Smooth muscle cell (in vitro differentiated cells): ENCODE data around the gene HDAC9. TPM values are rescaled to one million over a fixed set of nuclear protein-coding genes. Genes with fewer than 3 reads are reported as not detected.

Experiments
- DNase-seq: peaks from one replicate; lab custom pipeline; 2025; ENCODE audit not compliant: unreplicated experiment; lab: John Stamatoyannopoulos, UW
- H2AFZ ChIP-seq: fragments of 200-600 bp; sonication (generic); 2 replicates; pipeline ENCODE4 v1.6.0; 2016; ENCODE audit warnings: antibody characterized with exemption, low read depth, mild to moderate bottlenecking
- H3F3A ChIP-seq: fragments of 200-600 bp; sonication (generic); 2 replicates; pipeline ENCODE4 v1.6.0; 2017; ENCODE audit warnings: antibody characterized with exemption, low read depth
- H3K27ac ChIP-seq: fragments of 200-600 bp; sonication (generic); 2 replicates; pipeline ENCODE4 v1.5.1; 2016; ENCODE audit warnings: low read depth, mild to moderate bottlenecking
- H3K27me3 ChIP-seq: fragments of 200-600 bp; sonication (generic); 2 replicates; pipeline ENCODE4 v1.6.1; 2016; ENCODE audit warnings: low read depth, mild to moderate bottlenecking
- H3K36me3 ChIP-seq: fragments of 200-600 bp; sonication (generic); 2 replicates; pipeline ENCODE4 v1.5.1; 2016; ENCODE audit warnings: low read depth
- H3K4me1 ChIP-seq: fragments of 200-600 bp; sonication (generic); 2 replicates; pipeline ENCODE4 v1.5.1; 2016; ENCODE audit warnings: low read depth
- H3K4me2 ChIP-seq: fragments of 200-600 bp; sonication (generic); 2 replicates; pipeline ENCODE4 v1.6.0; 2016; ENCODE audit warnings: mild to moderate bottlenecking
- H3K4me3 ChIP-seq: fragments of 200-600 bp; sonication (generic); 2 replicates; pipeline ENCODE4 v1.5.1; 2016; ENCODE audit warnings: mild to moderate bottlenecking
- H3K79me2 ChIP-seq: fragments of 200-600 bp; sonication (generic); 2 replicates; pipeline ENCODE4 v1.6.0; 2016; ENCODE audit warnings: low read depth, mild to moderate bottlenecking
- H3K9ac ChIP-seq: fragments of 200-600 bp; sonication (generic); 2 replicates; pipeline ENCODE4 v1.6.0; 2016; ENCODE audit warnings: low read depth
- H3K9me3 ChIP-seq: fragments of 200-600 bp; sonication (generic); replicated peaks from 2 replicates; pipeline ENCODE4 v1.5.1; 2016; ENCODE audit warnings: low read depth
- H4K20me1 ChIP-seq: fragments of 200-600 bp; sonication (generic); 2 replicates; pipeline ENCODE4 v1.6.0; 2016; ENCODE audit warnings: low read depth
- WGBS: methylation state at CpG from one replicate; pipeline ENCODE4 v1.1.7; 2016; ENCODE audit warnings: low lambda C conversion rate; 5-methylcytosine and 5-hydroxymethylcytosine counted together
- polyA plus RNA-seq: library from polyadenylated mRNA; unstranded; fragments of >200 nt; fragmentation: Nextera tagmentation; extraction: Ambion mirVana; gene quantifications from 2 replicates; pipeline ENCODE4 v1.2.1, GENCODE V29; 2016
- total RNA-seq: library from RNA; depleted of rRNA; stranded (reverse); fragments of >200 nt; gene quantifications from 2 replicates; pipeline ENCODE4 v1.2.3, GENCODE V29; 2014
- TF ChIP-seq, protein P1 (sequence below): fragments of 200-600 bp; sonication (generic); IDR thresholded peaks from 2 replicates; pipeline ENCODE4 v1.5.1; 2017; ENCODE audit warnings: borderline replicate concordance, mild to moderate bottlenecking, antibody characterized with exemption; ENCODE audit not compliant: insufficient read depth, poor library complexity, severe bottlenecking

The HDAC9 gene
- total and polyA plus RNA-seq, 2 experiments from 2014 or later: 2.2 to 7.1 TPM

DNA sequence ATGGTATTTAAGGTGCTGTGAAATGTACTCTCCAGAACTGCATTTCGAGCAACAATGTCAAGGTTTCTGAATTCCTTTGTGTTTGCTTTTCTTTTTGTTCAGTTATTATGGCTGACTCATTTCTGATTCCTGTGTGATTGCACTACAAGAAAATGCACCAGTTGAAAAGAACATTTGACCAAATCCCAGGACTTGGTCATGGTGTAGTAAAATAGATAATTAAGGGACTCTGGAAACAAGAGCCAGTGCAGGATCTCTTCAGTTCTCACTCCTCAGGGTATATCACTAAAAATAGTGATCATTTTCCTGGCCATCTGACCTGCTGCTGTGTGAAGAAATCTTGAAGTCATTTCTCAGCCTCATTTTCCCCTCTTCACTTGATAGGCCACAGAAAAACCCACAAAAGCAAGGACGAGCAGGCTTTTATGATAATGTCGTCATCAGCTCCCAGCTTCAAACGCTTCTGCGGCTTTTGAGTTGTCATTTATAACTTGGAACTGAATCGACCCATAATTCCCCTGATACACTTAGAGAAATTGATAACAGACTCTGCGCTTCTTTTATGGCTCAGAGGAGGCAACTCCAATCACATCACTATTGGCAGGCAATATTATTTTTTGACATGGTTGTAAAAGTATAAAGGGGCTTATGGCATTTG, 274.7 kb downstream of the HDAC9 start:
- Histone ChIP-seq H3F3A (peaks cover 18% of the 10 kb centered on the region), H4K20me1 (no peaks in the 10 kb centered on the region), H3K36me3 (no peaks in the 10 kb centered on the region), H3K79me2 (no peaks in the 10 kb centered on the region), H3K9ac (no peak overlapping the region), H3K4me2 (peak overlapping the region; percentile 74), H3K4me3 (no peak overlapping the region), H3K4me1 (peaks cover 14% of the 10 kb centered on the region), H3K27ac (peak overlapping the region; percentile 64), H3K9me3 (no peaks in the 10 kb centered on the region), H2AFZ (no peak overlapping the region), H3K27me3 (no peaks in the 10 kb centered on the region)
- TF ChIP-seq, protein P1, sequence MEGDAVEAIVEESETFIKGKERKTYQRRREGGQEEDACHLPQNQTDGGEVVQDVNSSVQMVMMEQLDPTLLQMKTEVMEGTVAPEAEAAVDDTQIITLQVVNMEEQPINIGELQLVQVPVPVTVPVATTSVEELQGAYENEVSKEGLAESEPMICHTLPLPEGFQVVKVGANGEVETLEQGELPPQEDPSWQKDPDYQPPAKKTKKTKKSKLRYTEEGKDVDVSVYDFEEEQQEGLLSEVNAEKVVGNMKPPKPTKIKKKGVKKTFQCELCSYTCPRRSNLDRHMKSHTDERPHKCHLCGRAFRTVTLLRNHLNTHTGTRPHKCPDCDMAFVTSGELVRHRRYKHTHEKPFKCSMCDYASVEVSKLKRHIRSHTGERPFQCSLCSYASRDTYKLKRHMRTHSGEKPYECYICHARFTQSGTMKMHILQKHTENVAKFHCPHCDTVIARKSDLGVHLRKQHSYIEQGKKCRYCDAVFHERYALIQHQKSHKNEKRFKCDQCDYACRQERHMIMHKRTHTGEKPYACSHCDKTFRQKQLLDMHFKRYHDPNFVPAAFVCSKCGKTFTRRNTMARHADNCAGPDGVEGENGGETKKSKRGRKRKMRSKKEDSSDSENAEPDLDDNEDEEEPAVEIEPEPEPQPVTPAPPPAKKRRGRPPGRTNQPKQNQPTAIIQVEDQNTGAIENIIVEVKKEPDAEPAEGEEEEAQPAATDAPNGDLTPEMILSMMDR: no peak
- 8% methylated on average over 7 of the region's 7 CpGs for WGBS
- no peak for DNase-seq

DNA sequence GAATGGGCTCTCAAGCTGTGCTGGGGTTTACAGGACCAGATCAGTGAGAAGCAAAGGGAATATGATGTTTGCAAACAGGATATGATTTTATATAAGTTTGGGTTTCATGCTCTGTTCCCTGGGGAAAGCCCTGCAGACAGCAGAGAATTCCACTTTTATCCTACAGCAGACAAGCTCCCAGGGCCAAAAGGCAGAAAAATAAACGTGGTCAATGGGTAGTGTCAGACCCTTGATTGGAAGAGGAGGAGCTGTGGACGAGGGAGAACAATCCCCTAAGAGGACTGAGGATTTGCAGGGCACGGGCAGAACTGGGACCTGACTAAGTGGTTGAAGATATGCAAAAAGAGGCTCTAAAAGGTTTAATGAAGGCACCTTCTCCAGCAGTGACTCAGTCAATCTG, 275.3 kb downstream of the HDAC9 start:
- Histone ChIP-seq H4K20me1 (no peaks in the 10 kb centered on the region), H3K4me1 (peaks cover 14% of the 10 kb centered on the region), H3K27me3 (no peaks in the 10 kb centered on the region), H3K4me2 (peak overlapping the region; percentile 74), H3K9me3 (no peaks in the 10 kb centered on the region), H3K36me3 (no peaks in the 10 kb centered on the region), H3K79me2 (no peaks in the 10 kb centered on the region), H3K27ac (peak overlapping the region; percentile 64), H2AFZ (no peak overlapping the region), H3F3A (peaks cover 18% of the 10 kb centered on the region), H3K4me3 (no peak overlapping the region), H3K9ac (no peak overlapping the region)
- 2% methylated on average over 3 of the region's 3 CpGs for WGBS
- DNase-seq: no peak
- TF ChIP-seq, protein P1: no peak

DNA sequence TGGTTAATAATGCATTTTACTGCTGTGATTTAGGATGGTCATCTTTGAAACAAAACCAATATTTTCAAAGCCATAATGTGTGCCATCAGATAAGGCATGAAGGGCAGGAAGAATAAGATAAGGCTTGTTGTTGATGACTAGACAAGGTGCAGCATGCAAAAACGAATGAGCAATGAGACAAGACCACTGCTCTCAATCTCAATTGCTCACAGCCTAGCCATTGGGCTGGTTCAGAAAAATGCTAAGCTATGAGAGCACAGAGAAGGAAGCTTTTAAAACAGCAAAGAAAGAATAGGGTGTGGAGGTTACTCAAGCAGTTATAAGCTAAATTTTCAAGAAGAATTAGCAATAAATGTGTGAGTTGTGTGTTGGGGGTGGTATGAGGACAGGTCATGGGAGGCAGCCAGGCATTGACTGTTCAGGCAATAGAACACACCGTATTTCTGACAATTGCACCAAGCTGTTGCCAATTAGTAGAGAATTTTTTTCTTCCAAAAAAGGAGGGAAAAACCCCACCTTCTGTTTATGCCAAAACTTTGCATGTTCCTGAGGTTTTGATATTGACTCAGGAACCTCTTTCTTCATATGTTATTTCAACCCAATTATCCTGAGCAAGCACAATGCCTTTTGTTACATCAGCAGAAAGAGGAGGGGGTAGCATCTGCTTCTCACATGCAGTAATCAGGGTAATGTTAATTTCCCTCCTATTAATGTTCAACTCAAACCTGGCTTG, 276.5 kb downstream of the HDAC9 start:
- H3K4me2 ChIP-seq: no peak overlapping the region
- 63% methylated on average over 2 of the region's 2 CpGs for WGBS
- no peak for DNase-seq
- TF ChIP-seq, protein P1: no peak
- no peaks in the 10 kb centered on the region for H3K79me2 ChIP-seq
- H3K4me1 ChIP-seq: peaks cover 14% of the 10 kb centered on the region
- no peaks in the 10 kb centered on the region for H4K20me1 ChIP-seq
- H2AFZ ChIP-seq: no peak overlapping the region
- no peak overlapping the region for H3K4me3 ChIP-seq
- no peak overlapping the region for H3K9ac ChIP-seq
- H3K36me3 ChIP-seq: no peaks in the 10 kb centered on the region
- H3K27me3 ChIP-seq: no peaks in the 10 kb centered on the region
- H3K9me3 ChIP-seq: no peaks in the 10 kb centered on the region
- no peak overlapping the region for H3K27ac ChIP-seq
- peaks cover 18% of the 10 kb centered on the region for H3F3A ChIP-seq
